Measurements from ENCODE around the gene CASZ1. TPM values are rescaled to one million over a fixed set of nuclear protein-coding genes. Genes with fewer than 3 reads are reported as not detected.

The CASZ1 gene
- total RNA-seq, 1 donor from 2014 or later = 18.3 TPM

GRCh38 chr1:10663678-10664035 lies 132.8 kb downstream of the CASZ1 start:
- H3K4me1 Mint-ChIP-seq (ENCODE audit: low read depth, unreplicated experiment) = peaks cover 18% of the 10 kb centered on the region
- H3K27me3 Mint-ChIP-seq (ENCODE audit: unreplicated experiment) = peaks cover 9% of the 10 kb centered on the region
- no peak for TF ChIP-seq CTCF (IDR thresholded peaks at IDR 0.05; ENCODE audit: partially characterized antibody, unreplicated experiment)
- peak; percentile 82 for DNase-seq
- H3K36me3 Mint-ChIP-seq (ENCODE audit: unreplicated experiment) = no peaks in the 10 kb centered on the region
- peak overlapping the region; percentile 74 for H3K4me3 Mint-ChIP-seq (ENCODE audit: unreplicated experiment)
- peaks cover 5% of the 10 kb centered on the region for H3K9me3 Mint-ChIP-seq (ENCODE audit: unreplicated experiment)
- peak overlapping the region; percentile 80 for H3K27ac Mint-ChIP-seq (ENCODE audit: unreplicated experiment)

- peaks cover 16% of the 10 kb centered on the region for H3K4me1 Mint-ChIP-seq (ENCODE audit: low read depth, unreplicated experiment)
- peak overlapping the region; percentile 71 for H3K27ac Mint-ChIP-seq (ENCODE audit: unreplicated experiment)
- TF ChIP-seq CTCF (IDR thresholded peaks at IDR 0.05; ENCODE audit: partially characterized antibody, unreplicated experiment) = no peak
- peaks cover 9% of the 10 kb centered on the region for H3K27me3 Mint-ChIP-seq (ENCODE audit: unreplicated experiment)
- H3K36me3 Mint-ChIP-seq (ENCODE audit: unreplicated experiment) = no peaks in the 10 kb centered on the region
- peaks cover 5% of the 10 kb centered on the region for H3K9me3 Mint-ChIP-seq (ENCODE audit: unreplicated experiment)
- H3K4me3 Mint-ChIP-seq (ENCODE audit: unreplicated experiment) = no peak overlapping the region
- no peak for DNase-seq
Observed at GRCh38 chr1:10662824-10663677, 133.4 kb downstream of the CASZ1 start.

- no peaks in the 10 kb centered on the region for H3K36me3 Mint-ChIP-seq (ENCODE audit: unreplicated experiment)
- peaks cover 8% of the 10 kb centered on the region for H3K27me3 Mint-ChIP-seq (ENCODE audit: unreplicated experiment)
- peaks cover 5% of the 10 kb centered on the region for H3K9me3 Mint-ChIP-seq (ENCODE audit: unreplicated experiment)
- no peak for TF ChIP-seq CTCF (IDR thresholded peaks at IDR 0.05; ENCODE audit: partially characterized antibody, unreplicated experiment)
- H3K27ac Mint-ChIP-seq (ENCODE audit: unreplicated experiment) = no peak overlapping the region
- no peak overlapping the region for H3K4me3 Mint-ChIP-seq (ENCODE audit: unreplicated experiment)
- DNase-seq = no peak
- peaks cover 17% of the 10 kb centered on the region for H3K4me1 Mint-ChIP-seq (ENCODE audit: low read depth, unreplicated experiment)
Observed at GRCh38 chr1:10662090-10662688, 134.3 kb downstream of the CASZ1 start.

- no peak for DNase-seq
- Mint-ChIP-seq H3K4me3 (ENCODE audit: unreplicated experiment) (no peak overlapping the region), H3K36me3 (ENCODE audit: unreplicated experiment) (no peaks in the 10 kb centered on the region), H3K27ac (ENCODE audit: unreplicated experiment) (no peak overlapping the region), H3K27me3 (ENCODE audit: unreplicated experiment) (peaks cover 5% of the 10 kb centered on the region), H3K4me1 (ENCODE audit: low read depth, unreplicated experiment) (peaks cover 15% of the 10 kb centered on the region), H3K9me3 (ENCODE audit: unreplicated experiment) (peaks cover 5% of the 10 kb centered on the region)
- no peak for TF ChIP-seq CTCF (IDR thresholded peaks at IDR 0.05; ENCODE audit: partially characterized antibody, unreplicated experiment)
Observed at GRCh38 chr1:10661453-10661852, 135.0 kb downstream of the CASZ1 start.
